SK-N-SH (cell line): ENCODE data around the gene MGRN1. TPM values are rescaled to one million over a fixed set of nuclear protein-coding genes. Genes with fewer than 3 reads are reported as not detected.

ENCODE experiments used
- CTCF ChIA-PET: fragments of 300-600, 350-600 bp; formaldehyde crosslinking; extraction: SDS; loops from one replicate; lab custom pipeline; 2021; lab: Yijun Ruan, JAX
- POLR2A ChIA-PET: fragments of 350-600 bp; sonication (Branson Sonifier 250); formaldehyde crosslinking; extraction: SDS; loops from one replicate; lab custom pipeline; 2020; ENCODE audit warnings: antibody characterized with exemption, inconsistent platforms; lab: Yijun Ruan, JAX
- DNase-seq: peaks from one replicate; pipeline ENCODE4 v3.0.0; 2012
- H2AFZ ChIP-seq: fragments of 200-600 bp; sonication (generic); 2 replicates; pipeline ENCODE4 v1.8.1; 2016; ENCODE audit warnings: antibody characterized with exemption, mild to moderate bottlenecking, low read depth
- H3F3A ChIP-seq: fragments of 200-600 bp; sonication (generic); replicated peaks from 2 replicates; pipeline ENCODE3; 2016; ENCODE audit warnings: antibody characterized with exemption, mild to moderate bottlenecking; ENCODE audit not compliant: insufficient read depth
- H3K27ac ChIP-seq, 2 experiments: fragments of 200-500 bp in 1 of 2; fragments of 200-600 bp in 1 of 2; sonication (Bioruptor generic) in 1 of 2; sonication (generic), shearing (Covaris generic) in 1 of 2; 2 replicates each; pipeline versions ENCODE4 v1.5.1 to v1.6.1; 2014 to 2016; ENCODE audit warnings: low read depth in 2 of 2, inconsistent platforms in 1 of 2, low read length in 1 of 2, mild to moderate bottlenecking in 1 of 2, mixed read lengths in 1 of 2
- H3K27me3 ChIP-seq: fragments of 200-600 bp; sonication (generic), shearing (Covaris generic); 2 replicates; pipeline ENCODE4 v1.6.1; 2016; ENCODE audit warnings: mixed run types; ENCODE audit not compliant: insufficient read depth
- H3K36me3 ChIP-seq, 2 experiments: fragments of 200-500 bp in 1 of 2; fragments of 200-600 bp in 1 of 2; sonication (Bioruptor generic) in 1 of 2; sonication (generic) in 1 of 2; replicated peaks in 1 of 2; 2 replicates each; pipeline versions ENCODE3 to v1.5.1; 2014 to 2016; ENCODE audit warnings: low read length in 1 of 2, mild to moderate bottlenecking in 1 of 2; ENCODE audit not compliant: insufficient read depth in 2 of 2, control insufficient read depth in 1 of 2
- H3K4me1 ChIP-seq, 2 experiments: fragments of 200-500 bp in 1 of 2; fragments of 200-600 bp in 1 of 2; sonication (Bioruptor generic) in 1 of 2; sonication (generic), shearing (Covaris generic) in 1 of 2; 2 replicates each; pipeline versions ENCODE4 v1.5.1 to v1.6.1; 2014 to 2016; ENCODE audit warnings: low read depth in 1 of 2, low read length in 1 of 2, mixed run types in 1 of 2; ENCODE audit not compliant: insufficient read depth in 2 of 2, control insufficient read depth in 1 of 2
- H3K4me2 ChIP-seq: fragments of 200-600 bp; sonication (generic), shearing (Covaris generic); 2 replicates; pipeline ENCODE4 v1.6.1; 2017; ENCODE audit warnings: mixed run types
- H3K4me3 ChIP-seq, 2 experiments: fragments of 200-500 bp in 1 of 2; fragments of 200-600 bp in 1 of 2; sonication (Bioruptor generic) in 1 of 2; sonication (generic), shearing (Covaris generic) in 1 of 2; 2 replicates each; pipeline versions ENCODE4 v1.5.1 to v1.8.1; 2014 to 2016; ENCODE audit warnings: low read depth in 2 of 2, inconsistent platforms in 1 of 2, low read length in 1 of 2, mild to moderate bottlenecking in 1 of 2, mixed read lengths in 1 of 2, moderate library complexity in 1 of 2
- H3K79me2 ChIP-seq: fragments of 200-600 bp; sonication (generic); 2 replicates; pipeline ENCODE4 v1.8.1; 2017; ENCODE audit warnings: mild to moderate bottlenecking; ENCODE audit not compliant: insufficient read depth
- H3K9ac ChIP-seq: fragments of 200-600 bp; sonication (generic); 2 replicates; pipeline ENCODE4 v1.6.1; 2017; ENCODE audit warnings: mixed run types
- H3K9me2 ChIP-seq: fragments of 200-600 bp; sonication (generic); 2 replicates; pipeline ENCODE4 v1.6.1; 2017; ENCODE audit warnings: mixed run types
- H3K9me3 ChIP-seq: fragments of 200-600 bp; sonication (generic); 2 replicates; pipeline ENCODE4 v1.6.1; 2017; ENCODE audit warnings: mixed run types, mild to moderate bottlenecking, moderate library complexity
- H4K20me1 ChIP-seq: fragments of 200-600 bp; sonication (generic); 2 replicates; pipeline ENCODE4 v1.6.1; 2017; ENCODE audit warnings: mild to moderate bottlenecking, mixed run types; ENCODE audit not compliant: insufficient read depth
- CTCF ChIP-seq: fragments of 200-600 bp; sonication (generic); IDR thresholded peaks from 2 replicates; pipeline ENCODE4 v1.6.1; 2017; ENCODE audit warnings: antibody characterized with exemption, mild to moderate bottlenecking, moderate library complexity
- ELF1 ChIP-seq: IDR thresholded peaks from 2 replicates; pipeline ENCODE4 v1.4.0; 2012
- EP300 ChIP-seq, 2 experiments: IDR thresholded peaks; 2 replicates each; pipeline versions ENCODE4 v1.4.0 to v1.6.1; 2012; ENCODE audit warnings: borderline replicate concordance in 1 of 2, low read depth in 1 of 2, low read length in 1 of 2
- FOXJ3 ChIP-seq: sonication (generic); formaldehyde crosslinking; IDR thresholded peaks from 2 replicates; pipeline ENCODE4 v1.5.1; 2020; ENCODE audit warnings: mild to moderate bottlenecking, missing genetic modification reagents
- FOXM1 ChIP-seq: IDR thresholded peaks from 2 replicates; pipeline ENCODE4 v1.4.0; 2012; ENCODE audit warnings: low read depth, mild to moderate bottlenecking
- GABPA ChIP-seq: IDR thresholded peaks from 2 replicates; pipeline ENCODE4 v1.4.0; 2012; ENCODE audit warnings: low read depth, mild to moderate bottlenecking
- GATA2 ChIP-seq: sonication (generic); formaldehyde crosslinking; IDR thresholded peaks from 2 replicates; pipeline ENCODE4 v1.5.0; 2020; ENCODE audit warnings: mild to moderate bottlenecking, missing genetic modification reagents
- JUND ChIP-seq: IDR thresholded peaks from 2 replicates; pipeline ENCODE4 v1.4.0; 2012
- PBX3 ChIP-seq: IDR thresholded peaks from 2 replicates; pipeline ENCODE4; 2012
- POLR2AphosphoS5 ChIP-seq: IDR thresholded peaks from 2 replicates; pipeline ENCODE4 v1.6.1; 2012; ENCODE audit warnings: low read depth, low read length
- RCOR1 ChIP-seq: fragments of 150-350 bp; IDR thresholded peaks from 2 replicates; pipeline ENCODE4 v1.6.1; 2017; ENCODE audit warnings: antibody characterized with exemption, low read length
- RFX5 ChIP-seq: IDR thresholded peaks from 2 replicates; pipeline ENCODE4 v1.6.1; 2012; ENCODE audit warnings: mild to moderate bottlenecking, improper control_type of control experiment, low read length
- RXRA ChIP-seq: IDR thresholded peaks from 2 replicates; pipeline ENCODE4 v1.4.0; 2012; ENCODE audit warnings: low read depth, mild to moderate bottlenecking, borderline replicate concordance
- SIN3A ChIP-seq: IDR thresholded peaks from 2 replicates; pipeline ENCODE4 v1.6.1; 2012; ENCODE audit warnings: low read depth, mild to moderate bottlenecking, low read length, moderate library complexity, borderline replicate concordance
- USF1 ChIP-seq: IDR thresholded peaks from 2 replicates; pipeline ENCODE4 v1.4.0; 2012; ENCODE audit warnings: low read depth, borderline replicate concordance
- USF2 ChIP-seq: fragments of 150-350 bp; IDR thresholded peaks from 2 replicates; pipeline ENCODE4 v1.6.1; 2017; ENCODE audit warnings: antibody characterized with exemption, low read length, low read depth, borderline replicate concordance
- WGBS: methylation state at CpG from one replicate; pipeline ENCODE4 v1.1.6; 2017; ENCODE audit warnings: low lambda C conversion rate; 5-methylcytosine and 5-hydroxymethylcytosine counted together
- polyA plus RNA-seq, 3 experiments: library from polyadenylated mRNA; depleted of rRNA; stranded (reverse); fragments of >200 nt; gene quantifications; 2 replicates each; pipeline ENCODE4 v1.2.3, GENCODE V29; 2012

MGRN1 gene
- polyA plus RNA-seq, 1 of the 3 experiments (the other 2 are of a cell fraction), result 13.3 TPM

GRCh38 chr16:4686497-4687210 is 62.0 kb downstream of the MGRN1 start:
- ChIA-PET CTCF (no interaction called here), POLR2A (no interaction called here)
- no peaks in the 10 kb centered on the region for H3K4me1 ChIP-seq
- no peaks in the 10 kb centered on the region for H4K20me1 ChIP-seq
- H3F3A ChIP-seq, result no peaks in the 10 kb centered on the region
- no peak for DNase-seq
- no peaks in the 10 kb centered on the region for H3K79me2 ChIP-seq
- peaks cover 0 to 52% of the 10 kb centered on the region in 2 experiments for H3K36me3 ChIP-seq
- 93% methylated on average over 23 of the region's 27 CpGs for WGBS
- H3K9me3 ChIP-seq, result no peaks in the 10 kb centered on the region
- H3K4me2 ChIP-seq, result no peak overlapping the region
- H2AFZ ChIP-seq, result no peak overlapping the region
- H3K27ac ChIP-seq, result no peak overlapping the region
- H3K9ac ChIP-seq, result no peak overlapping the region
- H3K4me3 ChIP-seq, result no peak overlapping the region
- TF ChIP-seq EP300 (IDR thresholded peaks at IDR 0.05; ENCODE audit: borderline replicate concordance in 1 of 2, low read depth in 1 of 2, low read length in 1 of 2), result no peak
- TF ChIP-seq FOXM1, result no peak
- TF ChIP-seq RXRA, result no peak
- no peak for TF ChIP-seq USF2
- TF ChIP-seq, all 33 proteins: peak for 0
- H3K9me2 ChIP-seq, result no peaks in the 10 kb centered on the region
- H3K27me3 ChIP-seq, result no peaks in the 10 kb centered on the region

GRCh38 chr16:4687416-4687815 is 62.8 kb downstream of the MGRN1 start:
- POLR2A ChIA-PET, result no interaction called here

More at GRCh38 chr16:4687416-4687815, 62.8 kb downstream of the MGRN1 start:
- no peak for DNase-seq
- no peak overlapping the region for H3K4me2 ChIP-seq
- no peaks in the 10 kb centered on the region for H3F3A ChIP-seq
- peaks cover 0 to 45% of the 10 kb centered on the region in 2 experiments for H3K36me3 ChIP-seq
- no peaks in the 10 kb centered on the region for H4K20me1 ChIP-seq
- CTCF ChIA-PET, result no interaction called here
- no peaks in the 10 kb centered on the region for H3K9me3 ChIP-seq
- H3K9ac ChIP-seq, result no peak overlapping the region
- no peak overlapping the region for H3K4me3 ChIP-seq
- peaks cover 0 to 6% of the 10 kb centered on the region in 2 experiments; a peak in 1 of 4 replicates for H3K4me1 ChIP-seq
- no peak overlapping the region for H2AFZ ChIP-seq
- TF ChIP-seq POLR2AphosphoS5, result no peak
- TF ChIP-seq USF2, result no peak
- TF ChIP-seq PBX3, result no peak
- no peak for TF ChIP-seq CTCF
- no peak for TF ChIP-seq GATA2 (CRISPR knock-in tag)
- no peak for TF ChIP-seq USF1
- TF ChIP-seq RCOR1, result no peak
- TF ChIP-seq SIN3A, result no peak
- no peak for TF ChIP-seq GABPA
- no peak for TF ChIP-seq ELF1
- TF ChIP-seq FOXJ3 (CRISPR knock-in tag), result no peak
- TF ChIP-seq JUND, result no peak
- no peak for TF ChIP-seq RFX5
- H3K9me2 ChIP-seq, result no peaks in the 10 kb centered on the region
- H3K27ac ChIP-seq, result no peak overlapping the region
- no peaks in the 10 kb centered on the region for H3K79me2 ChIP-seq
- no peaks in the 10 kb centered on the region for H3K27me3 ChIP-seq
- 85% methylated on average over 4 of the region's 8 CpGs for WGBS
